Activated naive CD4-positive, alpha-beta T cell treated with anti-CD3 and anti-CD28 coated beads, Interleukin-2, amount 50 U/mL, for 16 hours (primary cell): ENCODE results near the gene APOOL.

ENCODE experiments used
- DNase-seq: peaks from one replicate; pipeline ENCODE4 v3.0.0-alpha.2; 2020

APOOL gene

DNA sequence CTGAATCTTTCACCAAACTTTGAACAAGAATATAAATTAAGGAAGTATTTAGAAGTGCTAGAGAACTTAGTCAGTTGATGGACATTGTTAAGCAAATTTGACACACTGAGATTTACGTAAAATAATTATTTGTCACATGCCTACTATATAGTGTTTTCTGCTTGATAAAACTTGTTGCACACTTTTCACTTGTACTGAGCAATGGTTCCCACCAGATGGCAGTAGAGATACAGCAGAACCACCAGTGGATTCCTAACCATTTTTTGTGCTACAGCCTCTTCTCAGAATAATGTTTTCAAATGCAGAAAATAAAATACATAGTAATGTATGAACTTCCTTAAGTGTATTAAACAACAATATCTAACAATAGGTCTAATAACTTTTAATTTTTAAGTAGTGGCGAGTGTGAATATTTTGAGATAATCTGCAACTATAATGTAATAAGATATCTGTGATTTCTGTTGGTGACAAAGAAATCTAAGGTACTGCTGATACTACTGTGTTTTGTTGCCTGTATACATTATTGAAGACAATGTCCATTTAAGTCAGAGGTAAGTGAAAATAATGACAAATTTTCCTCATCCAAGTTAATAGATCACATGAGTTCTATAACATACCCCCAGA, 81.2 kb downstream of the APOOL start:
- DNase-seq: no peak

- no peak for DNase-seq
Observed at GRCh38 chrX:85089321-85089840, 85.7 kb downstream of the APOOL start.

DNA sequence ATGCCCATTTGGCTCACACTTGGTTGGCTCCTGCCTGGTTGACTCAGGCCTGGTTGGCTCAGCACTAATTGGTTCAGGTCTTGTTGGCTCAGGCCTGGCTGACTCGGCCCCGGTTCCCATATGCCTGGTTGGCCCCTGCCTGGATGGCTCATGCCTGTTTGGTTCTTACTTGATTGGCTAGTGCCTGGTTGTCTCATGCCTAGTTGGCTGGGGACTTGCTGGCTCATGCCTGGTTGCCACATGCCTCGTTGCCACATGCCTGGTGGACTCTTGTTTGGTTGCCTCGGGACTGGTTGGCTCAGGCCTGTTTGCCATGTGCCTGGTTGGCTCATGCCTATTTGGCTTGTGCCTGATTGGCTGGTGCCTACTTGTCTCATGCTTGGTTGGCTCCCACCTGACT, 103.7 kb downstream of the APOOL start:
- no peak for DNase-seq

DNA sequence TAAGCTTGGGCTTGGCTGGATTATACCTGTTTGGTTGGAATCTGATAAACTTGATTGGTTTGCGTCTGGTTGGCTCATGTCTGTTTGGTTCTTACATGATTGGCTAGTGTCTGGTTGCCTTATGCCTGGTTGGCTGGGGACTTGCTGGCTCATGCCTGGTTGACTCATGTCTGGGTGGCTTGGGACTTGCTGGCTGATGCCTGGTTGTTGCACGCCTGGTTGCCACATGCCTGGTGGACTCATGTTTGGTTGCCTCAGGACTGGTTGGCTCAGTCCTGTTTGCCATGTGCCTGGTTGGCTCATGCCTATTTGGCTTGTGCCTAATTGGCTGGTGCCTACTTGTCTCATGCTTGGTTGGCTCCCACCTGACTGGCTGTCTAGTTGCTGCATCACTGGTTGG, 104.5 kb downstream of the APOOL start:
- DNase-seq: no peak

DNA sequence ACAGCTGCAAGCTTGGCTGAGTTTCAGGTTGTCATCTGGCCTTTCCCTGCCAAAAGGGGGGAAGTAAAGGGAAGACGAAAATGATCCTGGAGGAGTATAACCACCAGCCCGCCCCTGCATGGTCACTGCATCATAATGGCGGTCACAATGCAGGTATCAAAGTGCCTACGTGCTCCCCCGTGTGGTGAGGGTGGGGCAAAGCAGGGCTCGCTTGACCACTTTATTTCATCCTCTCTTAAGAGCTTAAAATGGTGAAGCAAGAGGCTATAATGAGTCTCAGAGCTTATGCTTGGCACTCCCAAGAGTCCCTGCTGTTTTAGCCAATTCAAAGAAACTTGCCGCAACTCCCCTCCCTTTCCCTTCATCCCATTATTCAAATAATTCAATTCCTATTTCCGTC, 105.6 kb downstream of the APOOL start:
- no peak for DNase-seq

DNA sequence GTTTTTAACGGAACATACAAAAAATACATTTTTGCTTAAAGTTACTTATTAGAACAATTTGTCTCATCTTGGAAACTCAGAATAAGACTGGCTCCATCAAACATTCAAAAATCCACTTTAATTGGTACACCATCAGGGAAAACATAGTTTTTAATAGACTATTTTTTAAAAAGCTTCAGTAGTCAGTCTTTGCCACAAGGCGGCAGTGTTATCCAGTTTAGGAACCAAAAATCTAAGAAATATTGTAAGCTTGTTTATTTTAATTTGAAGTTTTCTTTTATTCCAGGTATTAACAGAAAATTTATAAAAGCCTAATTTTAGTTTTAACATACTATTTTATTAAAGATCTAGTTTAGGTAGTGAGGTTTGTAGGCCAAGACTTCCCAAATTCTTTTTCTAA, 107.7 kb downstream of the APOOL start:
- no peak for DNase-seq

DNA sequence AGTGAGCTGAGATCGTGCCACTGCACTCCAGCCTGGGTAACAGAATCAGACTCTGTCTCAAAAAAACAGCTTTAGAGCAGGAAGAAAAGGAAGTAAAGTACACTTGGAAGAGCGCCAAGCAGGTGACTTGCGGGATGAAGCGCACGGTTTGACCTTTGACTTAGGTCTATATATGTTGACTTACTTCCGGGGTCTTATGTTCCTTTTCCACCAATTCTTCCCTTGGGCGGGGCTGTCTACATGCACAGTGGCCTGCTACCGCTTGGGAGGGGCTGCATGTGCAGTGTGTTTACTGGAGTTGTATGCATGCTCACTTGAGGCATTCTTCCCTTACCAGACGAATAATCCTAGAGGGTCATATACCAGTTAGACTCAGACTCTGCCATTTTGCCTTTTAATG, 108.6 kb downstream of the APOOL start:
- no peak for DNase-seq

GRCh38 chrX:85113746-85114145, 110.1 kb downstream of the APOOL start:
- no peak for DNase-seq

- no peak for DNase-seq
Observed at GRCh38 chrX:85114171-85114570, 110.5 kb downstream of the APOOL start.

GRCh38 chrX:85114776-85115175, 111.1 kb downstream of the APOOL start:
- DNase-seq: no peak

- no peak for DNase-seq
Observed at GRCh38 chrX:85115252-85115651, 111.6 kb downstream of the APOOL start.

DNA sequence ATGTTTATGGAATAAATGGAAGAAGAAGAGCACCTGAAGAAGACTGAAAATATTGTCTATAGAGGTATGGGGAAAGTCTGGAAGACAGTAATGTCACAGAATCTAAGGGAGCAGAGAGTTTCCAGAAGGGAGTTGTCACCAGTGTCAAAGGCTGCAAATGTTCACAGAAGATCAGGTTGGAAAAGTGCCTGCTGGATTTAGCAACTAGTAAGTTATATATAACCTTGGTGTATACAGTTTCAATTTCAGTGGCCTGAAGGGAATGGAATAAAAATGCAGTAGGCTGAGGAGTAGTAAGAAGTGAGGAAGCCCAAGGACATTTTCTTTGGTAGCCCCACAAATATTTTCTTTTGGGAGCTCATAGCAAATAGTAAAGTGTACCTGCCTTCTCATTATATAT, 132.7 kb downstream of the APOOL start:
- DNase-seq: no peak

GRCh38 chrX:85139422-85139821, 135.7 kb downstream of the APOOL start:
- DNase-seq: no peak

GRCh38 chrX:85140964-85141363, 137.3 kb downstream of the APOOL start:
- no peak for DNase-seq
